ENCODE results near the gene OR5H15. TPM values are rescaled to one million over a fixed set of nuclear protein-coding genes. Genes with fewer than 3 reads are reported as not detected.

The OR5H15 gene
- total RNA-seq, 1 donor from 2014 or later, result not detected

Other genes starting within 250 kb of the OR5H15 start
- gene RIOX2, start 194.3 kb upstream of the OR5H15 start, total RNA-seq, result 27.4 and 33.6 TPM in 2 replicates
- not detected in 2 replicates for gene GABRR3, start 131.4 kb upstream of the OR5H15 start, total RNA-seq
- not detected in 2 replicates for gene OR5AC2, start 79.5 kb upstream of the OR5H15 start, total RNA-seq
- not detected in 2 replicates for gene OR5H1, start 36.0 kb upstream of the OR5H15 start, total RNA-seq
- gene OR5H14, start 19.2 kb upstream of the OR5H15 start, total RNA-seq, result not detected in 2 replicates
- gene OR5H6, start 97.5 kb downstream of the OR5H15 start, total RNA-seq, result not detected in 2 replicates
- gene OR5H2, start 115.8 kb downstream of the OR5H15 start, total RNA-seq, result not detected in 2 replicates
- gene OR5K4, start 187.2 kb downstream of the OR5H15 start, total RNA-seq, result not detected in 2 replicates
- not detected in 2 replicates for gene OR5K3, start 224.0 kb downstream of the OR5H15 start, total RNA-seq

Data from pulmonary artery endothelial cell (primary cell).